Testis (tissue), 3 donors: ENCODE results near the gene SPATA46. TPM values are rescaled to one million over a fixed set of nuclear protein-coding genes. Genes with fewer than 3 reads are reported as not detected.

Experiments
- DNase-seq: peaks from one replicate; pipeline ENCODE4 v3.0.0-alpha.2; 2019
- H3K27ac ChIP-seq, 2 donors: fragments of 200-600 bp; sonication (generic); one replicate each; pipeline ENCODE4 v1.5.1; 2019
- H3K27me3 ChIP-seq: fragments of 200-600 bp; sonication (generic); one replicate; pipeline ENCODE4 v1.5.1; 2019
- H3K36me3 ChIP-seq: fragments of 200-600 bp; sonication (generic); one replicate; pipeline ENCODE4 v1.5.1; 2017; ENCODE audit warnings: low read depth; ENCODE audit errors: missing control alignments
- H3K4me1 ChIP-seq: fragments of 200-600 bp; sonication (generic); one replicate; pipeline ENCODE4 v1.5.1; 2019
- H3K4me3 ChIP-seq, 2 donors: fragments of 200-600 bp; sonication (generic); one replicate each; pipeline ENCODE4 v1.5.1; 2017 to 2019
- H3K9me3 ChIP-seq: fragments of 200-600 bp; sonication (generic); one replicate; pipeline ENCODE4 v1.5.1; 2017
- POLR2A ChIP-seq: fragments of 450-650 bp; IDR thresholded peaks from one replicate; pipeline ENCODE4 v1.6.1; 2017; ENCODE audit warnings: antibody characterized with exemption, mild to moderate bottlenecking, moderate library complexity
- WGBS, 2 donors: methylation state at CpG; one replicate each; pipeline ENCODE4 v1.1.5; 2018; 5-methylcytosine and 5-hydroxymethylcytosine counted together
- intact Hi-C: fragments of 100-400 bp; cut with DNase I; formaldehyde crosslinking; loops from one replicate; pipeline ENCODE4 v1.15.1; 2023; ENCODE audit warnings: low total_unique reads
- polyA plus RNA-seq: library from polyadenylated mRNA; stranded (reverse); fragments of 350-450 nt; fragmentation: Illumina TruSeq; extraction: RNeasy Lipid Tissue Mini Kit (QIAGEN cat#74804); gene quantifications from one replicate; pipeline ENCODE4 v1.2.3, GENCODE V29; 2014; ENCODE audit warnings: low read depth, low replicate concordance; ENCODE audit not compliant: insufficient read depth
- total RNA-seq, 2 donors: library from RNA; depleted of rRNA; stranded (reverse); fragments of >200 nt; gene quantifications; one replicate each; pipeline ENCODE4 v1.2.3, GENCODE V29; 2016
- TF ChIP-seq, protein P1 (sequence below), 3 experiments: fragments of 450-650 bp in 2 of 3; fragments of 200-600 bp in 1 of 3; sonication (generic) in 1 of 3; IDR thresholded peaks; one replicate each; pipeline ENCODE4 v1.5.1; 2016 to 2019; ENCODE audit warnings: antibody characterized with exemption in 3 of 3, mild to moderate bottlenecking in 2 of 3, moderate library complexity in 1 of 3

SPATA46 gene
- total and polyA plus RNA-seq, 3 donors from 2014 or later, result 12.7 to 72.9 (median 20.0) TPM

DNA sequence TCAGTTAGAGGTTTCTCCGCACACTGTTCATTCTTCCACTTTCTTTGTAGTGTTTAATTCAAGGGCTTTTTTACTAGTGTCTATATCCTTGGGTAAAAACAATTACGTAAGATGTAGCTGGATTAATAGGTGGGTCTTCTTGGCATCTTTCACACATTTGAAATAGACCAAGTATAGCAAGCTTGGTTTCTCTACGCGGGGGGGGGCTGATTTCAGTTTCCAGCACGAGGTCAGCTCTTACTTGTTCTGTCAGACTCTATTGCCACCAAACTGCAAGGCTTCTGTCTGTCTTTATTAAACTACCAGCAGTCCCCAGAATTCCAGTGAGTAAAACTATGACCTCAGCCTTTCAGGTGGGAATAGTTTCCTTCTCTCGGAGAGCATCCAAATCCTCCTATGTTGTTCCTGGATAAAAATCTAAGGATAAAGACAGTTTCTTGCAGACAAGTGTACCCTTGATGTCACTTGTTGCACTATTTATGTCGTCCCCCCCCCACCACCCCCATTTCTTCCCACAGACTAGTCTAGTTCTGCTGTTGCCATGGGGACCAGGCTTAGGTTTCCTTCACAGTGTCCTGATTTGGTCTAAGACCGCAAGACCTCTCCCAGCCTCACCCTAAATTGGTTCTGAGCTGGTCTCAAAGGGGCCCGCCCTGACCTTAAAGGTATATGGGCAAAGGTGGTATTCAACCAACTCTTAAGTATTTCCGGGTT is 17.0 kb downstream of the SPATA46 start:
- Histone ChIP-seq H3K4me1 (no peaks in the 10 kb centered on the region), H3K27ac (no peak overlapping the region), H3K27me3 (no peaks in the 10 kb centered on the region), H3K36me3 (no peaks in the 10 kb centered on the region), H3K4me3 (no peak overlapping the region), H3K9me3 (no peaks in the 10 kb centered on the region)
- TF ChIP-seq POLR2A, result no peak
- TF ChIP-seq, protein P1, sequence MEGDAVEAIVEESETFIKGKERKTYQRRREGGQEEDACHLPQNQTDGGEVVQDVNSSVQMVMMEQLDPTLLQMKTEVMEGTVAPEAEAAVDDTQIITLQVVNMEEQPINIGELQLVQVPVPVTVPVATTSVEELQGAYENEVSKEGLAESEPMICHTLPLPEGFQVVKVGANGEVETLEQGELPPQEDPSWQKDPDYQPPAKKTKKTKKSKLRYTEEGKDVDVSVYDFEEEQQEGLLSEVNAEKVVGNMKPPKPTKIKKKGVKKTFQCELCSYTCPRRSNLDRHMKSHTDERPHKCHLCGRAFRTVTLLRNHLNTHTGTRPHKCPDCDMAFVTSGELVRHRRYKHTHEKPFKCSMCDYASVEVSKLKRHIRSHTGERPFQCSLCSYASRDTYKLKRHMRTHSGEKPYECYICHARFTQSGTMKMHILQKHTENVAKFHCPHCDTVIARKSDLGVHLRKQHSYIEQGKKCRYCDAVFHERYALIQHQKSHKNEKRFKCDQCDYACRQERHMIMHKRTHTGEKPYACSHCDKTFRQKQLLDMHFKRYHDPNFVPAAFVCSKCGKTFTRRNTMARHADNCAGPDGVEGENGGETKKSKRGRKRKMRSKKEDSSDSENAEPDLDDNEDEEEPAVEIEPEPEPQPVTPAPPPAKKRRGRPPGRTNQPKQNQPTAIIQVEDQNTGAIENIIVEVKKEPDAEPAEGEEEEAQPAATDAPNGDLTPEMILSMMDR (IDR thresholded peaks at IDR 0.05), result no peak
- 85 to 90% methylated on average over 10 of the region's 10 CpGs for WGBS, 2 donors
- intact Hi-C loops, result no loop called here
- DNase-seq, result no peak

GRCh38 chr1:162358928-162359327 is 17.7 kb downstream of the SPATA46 start:
- Histone ChIP-seq H3K27ac (no peak overlapping the region), H3K9me3 (no peaks in the 10 kb centered on the region), H3K4me1 (no peaks in the 10 kb centered on the region), H3K4me3 (no peak overlapping the region), H3K27me3 (no peaks in the 10 kb centered on the region), H3K36me3 (no peaks in the 10 kb centered on the region)
- TF ChIP-seq, protein P1 (IDR thresholded peaks at IDR 0.05), result no peak
- TF ChIP-seq POLR2A, result no peak
- intact Hi-C loops, result no loop called here
- WGBS, 2 donors, result 80 to 89% methylated on average over 1 of the region's 1 CpG
- DNase-seq, result no peak

DNA sequence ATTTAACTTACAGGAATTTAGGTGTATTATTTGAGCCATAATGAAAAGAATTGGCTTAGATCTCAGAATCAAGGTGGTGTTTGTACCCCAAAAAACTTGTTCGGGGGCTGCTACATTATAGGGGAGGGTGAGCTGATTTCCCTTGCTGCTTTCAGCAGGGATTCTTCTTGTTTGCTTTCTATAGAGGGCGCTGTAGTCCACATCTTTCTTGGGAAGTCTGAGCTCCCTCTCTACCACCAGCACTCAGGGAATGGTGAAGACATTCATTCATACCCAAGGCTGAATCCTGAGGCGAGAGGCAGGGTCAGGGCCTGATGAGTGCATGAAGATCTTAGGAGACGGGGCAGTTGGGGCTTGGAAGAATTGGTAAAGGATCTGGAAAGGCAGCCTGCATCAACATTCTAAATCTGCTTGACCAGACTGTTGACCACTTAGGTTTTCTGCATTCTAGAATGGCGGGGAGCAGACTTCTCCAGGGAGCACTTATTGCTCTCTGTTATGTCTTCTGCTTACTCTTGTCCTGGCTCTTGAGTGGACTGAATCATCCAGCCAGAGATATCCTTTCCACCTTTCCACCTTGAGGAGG is 18.9 kb downstream of the SPATA46 start:
- intact Hi-C loops, result no loop called here
- Histone ChIP-seq H3K4me1 (no peaks in the 10 kb centered on the region), H3K4me3 (no peak overlapping the region), H3K27me3 (no peaks in the 10 kb centered on the region), H3K36me3 (no peaks in the 10 kb centered on the region), H3K27ac (no peak overlapping the region), H3K9me3 (no peaks in the 10 kb centered on the region)
- 56 to 83% methylated on average over 4 to 5 of the region's 5 CpGs for WGBS, 2 donors
- DNase-seq, result peak; percentile 47
- no peak for TF ChIP-seq POLR2A
- TF ChIP-seq, protein P1 (IDR thresholded peaks at IDR 0.05), result peak in 2 of 3 experiments; percentile 44 to 50

- intact Hi-C loops, result no loop called here
- Histone ChIP-seq H3K36me3 (no peaks in the 10 kb centered on the region), H3K9me3 (no peaks in the 10 kb centered on the region), H3K4me3 (no peak overlapping the region), H3K27me3 (no peaks in the 10 kb centered on the region), H3K27ac (no peak overlapping the region), H3K4me1 (no peaks in the 10 kb centered on the region)
- WGBS, 2 donors, result 76 to 88% methylated on average over 3 to 5 of the region's 5 CpGs
- no peak for DNase-seq
- no peak for TF ChIP-seq POLR2A
- TF ChIP-seq, protein P1 (IDR thresholded peaks at IDR 0.05), result no peak
These were observed 23.0 kb downstream of the SPATA46 start for GRCh38 chr1:162353702-162354101.
